Testis (tissue), 3 donors: ENCODE data around the gene ABCC4. TPM values are rescaled to one million over a fixed set of nuclear protein-coding genes. Genes with fewer than 3 reads are reported as not detected.

ENCODE experiments used
- DNase-seq: peaks from one replicate; pipeline ENCODE4 v3.0.0-alpha.2; 2019
- H3K27ac ChIP-seq, 2 donors: fragments of 200-600 bp; sonication (generic); one replicate each; pipeline ENCODE4 v1.5.1; 2019
- H3K27me3 ChIP-seq: fragments of 200-600 bp; sonication (generic); one replicate; pipeline ENCODE4 v1.5.1; 2019
- H3K36me3 ChIP-seq: fragments of 200-600 bp; sonication (generic); one replicate; pipeline ENCODE4 v1.5.1; 2017; ENCODE audit warnings: low read depth; ENCODE audit errors: missing control alignments
- H3K4me1 ChIP-seq: fragments of 200-600 bp; sonication (generic); one replicate; pipeline ENCODE4 v1.5.1; 2019
- H3K4me3 ChIP-seq, 2 donors: fragments of 200-600 bp; sonication (generic); one replicate each; pipeline ENCODE4 v1.5.1; 2017 to 2019
- H3K9me3 ChIP-seq: fragments of 200-600 bp; sonication (generic); one replicate; pipeline ENCODE4 v1.5.1; 2017
- CTCF ChIP-seq, 3 experiments: fragments of 450-650 bp in 2 of 3; fragments of 200-600 bp in 1 of 3; sonication (generic) in 1 of 3; IDR thresholded peaks; one replicate each; pipeline ENCODE4 v1.5.1; 2016 to 2019; ENCODE audit warnings: antibody characterized with exemption in 3 of 3, mild to moderate bottlenecking in 2 of 3, moderate library complexity in 1 of 3
- POLR2A ChIP-seq: fragments of 450-650 bp; IDR thresholded peaks from one replicate; pipeline ENCODE4 v1.6.1; 2017; ENCODE audit warnings: antibody characterized with exemption, mild to moderate bottlenecking, moderate library complexity
- WGBS, 2 donors: methylation state at CpG; one replicate each; pipeline ENCODE4 v1.1.5; 2018; 5-methylcytosine and 5-hydroxymethylcytosine counted together
- intact Hi-C: fragments of 100-400 bp; cut with DNase I; formaldehyde crosslinking; loops from one replicate; pipeline ENCODE4 v1.15.1; 2023; ENCODE audit warnings: low total_unique reads
- polyA plus RNA-seq: library from polyadenylated mRNA; stranded (reverse); fragments of 350-450 nt; fragmentation: Illumina TruSeq; extraction: RNeasy Lipid Tissue Mini Kit (QIAGEN cat#74804); gene quantifications from one replicate; pipeline ENCODE4 v1.2.3, GENCODE V29; 2014; ENCODE audit warnings: low read depth, low replicate concordance; ENCODE audit not compliant: insufficient read depth
- total RNA-seq, 2 donors: library from RNA; depleted of rRNA; stranded (reverse); fragments of >200 nt; gene quantifications; one replicate each; pipeline ENCODE4 v1.2.3, GENCODE V29; 2016

The ABCC4 gene
- total and polyA plus RNA-seq, 3 donors from 2014 or later, result 11.0 to 23.5 (median 14.9) TPM

- 100% methylated on average over 1 of the region's 1 CpG for WGBS, 2 donors
Measured at GRCh38 chr13:95033890-95034289, 267.4 kb downstream of the ABCC4 start.

DNA sequence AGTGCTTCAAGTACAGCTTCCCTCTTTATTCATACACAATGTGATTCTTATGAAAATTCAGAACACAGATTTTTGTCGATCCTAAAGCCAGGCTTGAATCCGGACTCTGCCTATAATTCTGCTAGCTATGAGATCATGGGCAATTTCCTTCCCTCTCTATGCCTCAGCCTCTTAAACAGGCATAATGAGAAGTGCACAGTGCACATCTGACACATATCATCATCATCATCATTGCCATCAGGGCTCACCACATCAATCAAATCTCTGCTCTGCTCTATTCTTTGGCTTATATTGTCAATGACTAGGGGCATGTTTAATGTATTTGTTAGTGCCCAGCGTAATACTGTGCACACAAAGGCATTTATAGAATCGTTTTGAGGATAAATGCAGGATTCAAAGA, 269.1 kb downstream of the ABCC4 start:
- DNase-seq, result no peak
- Histone ChIP-seq H3K27ac (no peak overlapping the region), H3K36me3 (no peaks in the 10 kb centered on the region), H3K9me3 (no peaks in the 10 kb centered on the region), H3K4me3 (no peak overlapping the region), H3K27me3 (no peaks in the 10 kb centered on the region), H3K4me1 (no peaks in the 10 kb centered on the region)
- intact Hi-C loops, result no loop called here
- no peak for TF ChIP-seq CTCF (IDR thresholded peaks at IDR 0.05)
- no peak for TF ChIP-seq POLR2A
- WGBS, 2 donors, result 91% methylated on average over 4 of the region's 4 CpGs

More at GRCh38 chr13:95033890-95034289, 267.4 kb downstream of the ABCC4 start:
- DNase-seq, result no peak
- intact Hi-C loops, result no loop called here
- Histone ChIP-seq H3K9me3 (no peaks in the 10 kb centered on the region), H3K4me3 (no peak overlapping the region), H3K27me3 (no peaks in the 10 kb centered on the region), H3K27ac (no peak overlapping the region), H3K4me1 (no peaks in the 10 kb centered on the region), H3K36me3 (no peaks in the 10 kb centered on the region)
- TF ChIP-seq POLR2A, result no peak
- TF ChIP-seq CTCF (IDR thresholded peaks at IDR 0.05), result no peak

- H3K27ac ChIP-seq, result no peak overlapping the region
- intact Hi-C loops, result no loop called here
- TF ChIP-seq CTCF (IDR thresholded peaks at IDR 0.05) (no peak), POLR2A (no peak)
- no peaks in the 10 kb centered on the region for H3K9me3 ChIP-seq
- H3K4me1 ChIP-seq, result no peaks in the 10 kb centered on the region
- H3K4me3 ChIP-seq, result no peak overlapping the region
- WGBS, 2 donors, result 76 to 91% methylated on average over 4 of the region's 4 CpGs
- no peaks in the 10 kb centered on the region for H3K36me3 ChIP-seq
- DNase-seq, result no peak
- H3K27me3 ChIP-seq, result no peaks in the 10 kb centered on the region
Measured at GRCh38 chr13:95030821-95031343, 270.4 kb downstream of the ABCC4 start.

DNA sequence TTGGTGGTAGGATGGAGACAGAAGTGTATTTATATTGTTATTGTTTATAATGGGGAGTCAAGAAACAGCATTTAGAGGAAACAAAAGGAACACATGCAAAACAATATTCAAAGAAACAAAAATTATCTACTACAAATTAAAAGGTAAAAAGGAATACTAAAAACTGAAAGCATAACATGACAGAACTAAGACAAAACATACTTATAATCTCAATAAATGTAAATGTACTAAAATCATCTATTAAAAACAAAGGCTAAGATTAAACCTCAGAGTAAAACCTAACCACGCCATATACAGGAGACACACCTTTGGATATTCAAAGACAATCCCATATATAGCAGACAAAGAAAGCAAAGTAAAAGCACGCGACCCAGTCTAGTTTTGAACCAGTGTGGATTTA, 273.6 kb downstream of the ABCC4 start:
- 94 to 97% methylated on average over 3 of the region's 3 CpGs for WGBS, 2 donors

More for the DNA sequence above, 273.6 kb downstream of the ABCC4 start:
- TF ChIP-seq POLR2A (no peak), CTCF (IDR thresholded peaks at IDR 0.05) (no peak)
- intact Hi-C loops, result no loop called here
- Histone ChIP-seq H3K27me3 (no peaks in the 10 kb centered on the region), H3K9me3 (no peaks in the 10 kb centered on the region), H3K4me1 (no peaks in the 10 kb centered on the region), H3K36me3 (no peaks in the 10 kb centered on the region), H3K4me3 (no peak overlapping the region), H3K27ac (no peak overlapping the region)
- DNase-seq, result no peak
